A549 treated with AZD9567 at 1 μM for 4 hours (cell line): ENCODE results near the gene SAA2. TPM values are rescaled to one million over a fixed set of nuclear protein-coding genes. Genes with fewer than 3 reads are reported as not detected.

Experiments
- total RNA-seq: library from RNA; stranded (reverse); fragments of 200-300 nt; extraction: Qiagen RNA extraction; gene quantifications from 5 replicates; pipeline ENCODE4 v1.2.3, GENCODE V29; 2022; ENCODE audit not compliant: insufficient read depth

SAA2 gene
- total RNA-seq = 0.17 to 0.21 TPM in 2 of 5 replicates, not detected in the others

DNA sequence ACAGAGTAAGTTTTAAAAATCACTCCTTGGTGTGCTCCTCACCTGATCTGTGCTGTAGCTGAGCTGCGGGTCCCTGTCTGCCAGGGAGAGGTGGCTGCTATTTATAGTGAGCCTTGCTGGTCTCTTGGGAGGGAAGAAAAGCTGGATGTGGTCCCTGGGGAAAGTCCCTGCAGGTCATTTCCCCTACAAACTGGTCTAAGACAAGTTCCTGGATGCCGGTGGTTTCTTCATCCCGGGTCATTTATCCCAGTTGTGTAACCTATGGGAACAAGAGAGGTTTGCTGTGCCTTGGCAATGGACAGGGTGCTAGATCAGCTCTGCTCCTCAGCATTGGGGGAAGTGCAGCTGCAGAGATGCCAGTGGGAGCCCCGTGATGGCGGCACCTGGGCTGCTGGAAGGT lies at the start of gene SAA2:
Gene SAA2 (minus strand): TSS at position 108 of the 400 bp plus-strand sequence. CDS start 657 bp downstream, outside the sequence.

DNA sequence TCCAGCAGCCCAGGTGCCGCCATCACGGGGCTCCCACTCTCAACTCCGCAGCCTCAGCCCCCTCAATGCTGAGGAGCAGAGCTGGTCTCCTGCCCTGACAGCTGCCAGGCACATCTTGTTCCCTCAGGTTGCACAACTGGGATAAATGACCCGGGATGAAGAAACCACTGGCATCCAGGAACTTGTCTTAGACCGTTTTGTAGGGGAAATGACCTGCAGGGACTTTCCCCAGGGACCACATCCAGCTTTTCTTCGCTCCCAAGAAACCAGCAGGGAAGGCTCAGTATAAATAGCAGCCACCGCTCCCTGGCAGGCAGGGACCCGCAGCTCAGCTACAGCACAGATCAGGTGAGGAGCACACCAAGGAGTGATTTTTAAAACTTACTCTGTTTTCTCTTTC lies 17.5 kb upstream of the SAA2 start, which contains the start of gene SAA1:
Gene SAA1 (plus strand): TSS at position 316 of the 400 bp plus-strand sequence. CDS start 624 bp downstream, outside the sequence.

DNA sequence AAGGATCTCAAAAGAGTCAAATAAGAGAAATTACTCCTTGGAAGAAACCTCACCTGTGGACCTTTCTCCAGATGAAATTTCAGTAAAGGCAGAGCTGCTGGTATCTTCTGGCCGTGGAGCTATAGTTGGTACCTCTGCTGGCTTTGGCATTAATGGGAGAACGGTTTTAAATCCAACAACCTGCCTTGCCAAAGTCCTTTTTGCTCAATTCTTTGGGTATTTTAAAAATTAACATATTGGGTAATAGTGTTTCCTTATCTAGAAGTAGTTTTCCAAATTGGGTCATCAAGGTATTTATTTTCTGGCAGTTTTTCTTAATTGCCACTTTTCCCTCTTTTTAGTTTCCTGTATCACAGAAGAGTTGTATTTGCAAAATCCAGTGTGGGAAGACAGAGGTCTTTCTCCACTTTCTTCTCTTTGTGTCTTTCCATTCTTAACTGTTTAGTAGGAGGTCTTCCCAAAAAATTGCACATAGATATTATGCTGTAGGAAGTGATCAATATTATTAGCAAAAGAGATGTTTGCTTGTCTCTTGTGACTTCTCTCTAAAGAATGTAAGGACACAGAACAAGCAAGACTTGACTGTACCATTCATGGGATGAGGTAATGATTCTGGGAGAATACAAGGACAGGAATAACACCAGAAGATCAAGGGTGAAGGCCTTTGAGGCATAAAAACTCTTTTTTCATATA lies 11.7 kb downstream of the SAA2 start, which contains the start of gene SAA4:
Gene SAA4 (minus strand): TSS at position 139 of the 693 bp plus-strand sequence. CDS start 876 bp downstream, outside the sequence.

Other genes with a start within 250 kb of the SAA2 start
- 14.2 to 20.6 TPM (median 16.7 TPM) in 5 replicates for gene SERGEF, start 235.6 kb downstream of the SAA2 start, total RNA-seq
- 0.05 to 0.07 TPM (median 0.05 TPM) in 4 of 5 replicates, not detected in the other for gene TPH1, start 202.4 kb downstream of the SAA2 start, total RNA-seq
- 37.9 to 50.3 TPM (median 38.9 TPM) in 5 replicates for gene SAAL1, start 142.6 kb downstream of the SAA2 start, total RNA-seq
- gene MRGPRX3, start 116.1 kb downstream of the SAA2 start, total RNA-seq = 0.08 TPM in 1 of 5 replicates, not detected in the others
- gene MRGPRX4, start 75.8 kb downstream of the SAA2 start, total RNA-seq = not detected in 5 replicates
- not detected in 5 replicates for gene SAA4, start 11.9 kb downstream of the SAA2 start, total RNA-seq
- 1.5 to 2.9 TPM (median 1.7 TPM) in 4 of 5 replicates, not detected in the other for gene SAA1, start 17.6 kb upstream of the SAA2 start, total RNA-seq
- gene HPS5, start 73.5 kb upstream of the SAA2 start, total RNA-seq = 13.2 to 19.0 TPM (median 14.6 TPM) in 5 replicates
- gene GTF2H1, start 73.9 kb upstream of the SAA2 start, total RNA-seq = 32.1 to 39.4 TPM (median 33.5 TPM) in 5 replicates
- 2,564 to 4,313 TPM (median 3,078 TPM) in 5 replicates for gene LDHA, start 145.9 kb upstream of the SAA2 start, total RNA-seq
- 0.10 to 0.15 TPM (median 0.15 TPM) in 3 of 5 replicates, not detected in the others for gene LDHC, start 163.7 kb upstream of the SAA2 start, total RNA-seq
- gene LDHAL6A, start 207.2 kb upstream of the SAA2 start, total RNA-seq = not detected in 5 replicates